IPS-20b (cell line): ENCODE data around the gene FAM237B.

ENCODE experiments used
- H3K27ac ChIP-seq: one replicate; pipeline ENCODE4 v1.5.1; 2013; ENCODE audit warnings: low read length
- H3K27me3 ChIP-seq: 2 replicates; pipeline ENCODE4 v1.6.1; 2013; ENCODE audit warnings: mild to moderate bottlenecking, low read length, inconsistent platforms; ENCODE audit not compliant: insufficient read depth
- H3K36me3 ChIP-seq: 2 replicates; pipeline ENCODE4 v1.6.1; 2013; ENCODE audit warnings: low read depth, mild to moderate bottlenecking, inconsistent platforms, low read length, moderate library complexity; ENCODE audit not compliant: insufficient read depth
- H3K4me1 ChIP-seq: 2 replicates; pipeline ENCODE4 v1.6.1; 2013; ENCODE audit warnings: mild to moderate bottlenecking, control low read depth, inconsistent platforms, low read length, moderate library complexity; ENCODE audit not compliant: insufficient read depth
- H3K4me3 ChIP-seq: 2 replicates; pipeline ENCODE4 v1.5.1; 2013; ENCODE audit warnings: mild to moderate bottlenecking, low read length, inconsistent platforms
- H3K9ac ChIP-seq: 2 replicates; pipeline ENCODE4 v1.6.1; 2013; ENCODE audit warnings: low read depth, mild to moderate bottlenecking, inconsistent platforms, low read length, moderate library complexity
- H3K9me3 ChIP-seq: 2 replicates; pipeline ENCODE4 v1.6.1; 2013; ENCODE audit warnings: mild to moderate bottlenecking, low read depth, low read length, inconsistent platforms; ENCODE audit not compliant: insufficient read depth

Gene FAM237B

GRCh38 chr7:90326500-90326899 is 5.4 kb upstream of the FAM237B start:
- H3K36me3 ChIP-seq = no peaks in the 10 kb centered on the region
- no peak overlapping the region for H3K4me3 ChIP-seq
- no peaks in the 10 kb centered on the region for H3K4me1 ChIP-seq
- H3K27me3 ChIP-seq = peaks cover 25% of the 10 kb centered on the region
- no peak overlapping the region for H3K27ac ChIP-seq
- H3K9me3 ChIP-seq = no peaks in the 10 kb centered on the region
- no peak overlapping the region for H3K9ac ChIP-seq

DNA sequence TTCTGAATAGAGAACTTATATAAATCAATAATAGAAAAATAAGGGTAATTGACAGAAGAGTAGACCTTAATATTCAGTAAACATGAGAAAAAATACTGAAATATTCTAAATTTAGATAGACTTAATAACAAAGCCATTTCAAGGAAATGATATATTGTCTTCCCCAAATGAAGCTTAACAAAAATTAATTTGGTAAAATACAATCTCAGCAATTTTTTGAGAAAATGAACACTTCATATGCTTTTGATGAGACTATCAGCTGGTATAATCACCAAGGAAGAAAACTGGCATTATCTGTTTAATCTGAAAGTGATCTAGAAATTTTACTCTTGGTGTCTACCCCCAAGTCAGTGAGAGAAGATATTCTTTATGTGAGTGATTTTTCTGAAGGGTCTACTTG is 1.7 kb upstream of the FAM237B start:
- Histone ChIP-seq H3K27ac (no peak overlapping the region), H3K27me3 (peaks cover 55% of the 10 kb centered on the region), H3K36me3 (no peaks in the 10 kb centered on the region), H3K9ac (no peak overlapping the region), H3K9me3 (no peaks in the 10 kb centered on the region), H3K4me1 (no peaks in the 10 kb centered on the region), H3K4me3 (no peak overlapping the region)

DNA sequence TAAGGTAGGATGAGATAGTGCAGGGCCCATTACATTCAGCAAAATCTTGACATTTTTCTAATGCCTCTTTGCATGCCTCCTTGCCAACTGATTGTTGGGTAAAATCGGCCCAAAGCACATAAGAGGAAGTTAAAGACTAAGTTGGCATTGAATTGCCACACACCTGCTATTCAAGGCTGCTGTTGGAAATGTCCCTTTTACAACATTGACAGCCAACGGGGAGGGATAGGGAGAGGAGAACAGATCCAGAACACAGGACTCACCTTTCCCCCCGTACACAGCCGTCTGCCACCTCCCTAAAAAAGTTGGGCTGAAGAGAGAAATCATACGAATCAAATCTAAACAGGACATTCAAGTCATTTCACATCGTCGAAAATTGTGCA is 695 bp downstream of the FAM237B start:
- Histone ChIP-seq H3K4me3 (peak overlapping the region; percentile 71), H3K36me3 (no peaks in the 10 kb centered on the region), H3K9ac (no peak overlapping the region), H3K4me1 (peaks cover 7% of the 10 kb centered on the region; the same call in 1 of the 2 replicates), H3K27ac (no peak overlapping the region), H3K27me3 (peaks cover 55% of the 10 kb centered on the region), H3K9me3 (no peaks in the 10 kb centered on the region)

DNA sequence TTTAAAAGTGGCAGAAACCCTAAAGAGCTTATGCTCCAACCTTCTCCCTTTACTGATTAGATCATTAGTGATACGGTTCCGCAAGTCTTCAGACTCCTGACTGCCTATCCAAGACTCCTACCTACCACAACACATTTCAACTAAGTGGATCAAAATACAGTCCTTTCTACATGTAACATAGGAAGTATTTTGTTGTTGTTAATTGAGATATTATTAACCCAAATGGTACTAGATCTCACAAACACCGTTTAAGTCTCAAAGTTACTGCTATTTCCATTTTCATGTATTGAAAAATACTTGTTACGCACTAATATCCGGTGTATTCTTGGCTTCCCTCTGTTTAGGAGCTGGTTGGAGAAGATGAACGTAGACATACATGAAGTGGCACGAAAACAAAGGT is 1.1 kb downstream of the FAM237B start:
- Histone ChIP-seq H3K27me3 (peaks cover 55% of the 10 kb centered on the region), H3K27ac (no peak overlapping the region), H3K9me3 (no peaks in the 10 kb centered on the region), H3K4me1 (peaks cover 7% of the 10 kb centered on the region; the same call in 1 of the 2 replicates), H3K4me3 (no peak overlapping the region), H3K9ac (no peak overlapping the region), H3K36me3 (no peaks in the 10 kb centered on the region)

GRCh38 chr7:90313907-90314306 is 7.2 kb downstream of the FAM237B start:
- Histone ChIP-seq H3K36me3 (no peaks in the 10 kb centered on the region), H3K9ac (no peak overlapping the region), H3K4me3 (no peak overlapping the region), H3K9me3 (no peaks in the 10 kb centered on the region), H3K27ac (no peak overlapping the region), H3K27me3 (peaks cover 4% of the 10 kb centered on the region), H3K4me1 (peaks cover 7% of the 10 kb centered on the region; the same call in 1 of the 2 replicates)

DNA sequence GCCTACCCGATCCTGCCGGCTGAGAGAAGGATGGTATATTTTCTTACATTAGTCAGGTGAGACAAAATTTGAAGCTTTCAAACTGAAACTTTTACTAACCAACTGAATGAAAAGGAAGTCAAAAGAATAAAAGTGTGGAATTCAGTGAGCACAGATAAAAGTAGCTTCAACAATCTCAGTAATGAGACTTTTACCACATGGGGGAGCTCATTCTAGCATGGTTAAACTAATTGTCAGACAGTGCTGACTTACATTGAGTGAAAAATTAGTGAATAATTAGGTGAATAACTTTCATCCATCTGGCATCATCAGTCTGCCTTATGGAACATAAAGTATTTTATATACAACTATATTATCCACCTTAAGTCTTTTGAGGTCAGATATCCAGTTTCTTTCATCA is 8.4 kb downstream of the FAM237B start:
- Histone ChIP-seq H3K27ac (no peak overlapping the region), H3K4me3 (no peak overlapping the region)

DNA sequence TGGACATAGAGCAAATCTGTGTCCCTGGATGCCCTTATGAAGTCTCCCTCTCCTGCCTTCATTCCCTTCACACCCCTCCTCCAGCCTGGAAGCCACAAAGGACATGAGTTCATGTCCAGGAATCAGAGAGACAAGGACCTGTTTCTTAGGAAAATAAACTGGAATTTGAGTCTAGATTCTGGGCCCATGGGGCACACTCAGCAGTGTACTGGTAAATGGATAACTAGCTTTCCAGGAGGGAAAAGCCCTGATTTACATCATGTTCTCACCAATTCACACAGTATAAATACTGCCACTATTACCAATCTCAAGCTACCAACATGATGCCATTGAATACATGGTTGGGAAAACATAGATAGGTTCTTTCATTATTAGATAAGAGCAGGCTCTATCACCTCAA is 9.9 kb downstream of the FAM237B start:
- Histone ChIP-seq H3K27me3 (no peaks in the 10 kb centered on the region), H3K9ac (no peak overlapping the region), H3K9me3 (no peaks in the 10 kb centered on the region), H3K36me3 (no peaks in the 10 kb centered on the region), H3K27ac (no peak overlapping the region), H3K4me1 (peaks cover 1% of the 10 kb centered on the region; the same call in 1 of the 2 replicates), H3K4me3 (no peak overlapping the region)

More for the DNA sequence above, 8.4 kb downstream of the FAM237B start:
- H3K9ac ChIP-seq = no peak overlapping the region
- no peaks in the 10 kb centered on the region for H3K36me3 ChIP-seq
- H3K4me1 ChIP-seq = peaks cover 7% of the 10 kb centered on the region; the same call in 1 of the 2 replicates
- no peaks in the 10 kb centered on the region for H3K27me3 ChIP-seq
- H3K9me3 ChIP-seq = no peaks in the 10 kb centered on the region

GRCh38 chr7:90309872-90310271 is 11.2 kb downstream of the FAM237B start:
- Histone ChIP-seq H3K9me3 (no peaks in the 10 kb centered on the region), H3K27me3 (no peaks in the 10 kb centered on the region), H3K4me1 (no peaks in the 10 kb centered on the region), H3K9ac (no peak overlapping the region), H3K4me3 (no peak overlapping the region), H3K36me3 (no peaks in the 10 kb centered on the region), H3K27ac (no peak overlapping the region)

GRCh38 chr7:90303241-90303640 is 17.9 kb downstream of the FAM237B start:
- Histone ChIP-seq H3K9ac (no peak overlapping the region), H3K27me3 (no peaks in the 10 kb centered on the region), H3K4me3 (no peak overlapping the region), H3K4me1 (no peaks in the 10 kb centered on the region), H3K36me3 (no peaks in the 10 kb centered on the region), H3K27ac (no peak overlapping the region), H3K9me3 (no peaks in the 10 kb centered on the region)

GRCh38 chr7:90298145-90299038 is 22.7 kb downstream of the FAM237B start:
- H3K9me3 ChIP-seq = peaks cover 5% of the 10 kb centered on the region; the same call in 1 of the 2 replicates
- H3K4me1 ChIP-seq = peaks cover 5% of the 10 kb centered on the region
- no peaks in the 10 kb centered on the region for H3K36me3 ChIP-seq
- no peak overlapping the region for H3K4me3 ChIP-seq
- H3K27me3 ChIP-seq = no peaks in the 10 kb centered on the region
- H3K9ac ChIP-seq = no peak overlapping the region
- no peak overlapping the region for H3K27ac ChIP-seq

GRCh38 chr7:90290244-90291113 is 30.6 kb downstream of the FAM237B start:
- no peaks in the 10 kb centered on the region for H3K27me3 ChIP-seq
- H3K27ac ChIP-seq = no peak overlapping the region
- H3K9ac ChIP-seq = no peak overlapping the region
- no peaks in the 10 kb centered on the region for H3K36me3 ChIP-seq
- H3K9me3 ChIP-seq = peaks cover 22% of the 10 kb centered on the region
- H3K4me3 ChIP-seq = no peak overlapping the region
- H3K4me1 ChIP-seq = no peaks in the 10 kb centered on the region
